Stimulated activated CD4-positive, alpha-beta T cell treated with anti-CD3 and anti-CD28 coated beads, Interleukin-12 subunit alpha, Interleukin-12 subunit beta, amount 100 ng/mL, for 4 hours (primary cell): Measurements from ENCODE around the gene ABCC1.

Experiments
- DNase-seq: peaks from one replicate; pipeline ENCODE4 v3.0.0-alpha.2; 2020

The ABCC1 gene

GRCh38 chr16:16025214-16025968 is 76.0 kb downstream of the ABCC1 start:
- peak; percentile 40 for DNase-seq

- no peak for DNase-seq
Observed at GRCh38 chr16:16027728-16028310, 78.4 kb downstream of the ABCC1 start.

DNA sequence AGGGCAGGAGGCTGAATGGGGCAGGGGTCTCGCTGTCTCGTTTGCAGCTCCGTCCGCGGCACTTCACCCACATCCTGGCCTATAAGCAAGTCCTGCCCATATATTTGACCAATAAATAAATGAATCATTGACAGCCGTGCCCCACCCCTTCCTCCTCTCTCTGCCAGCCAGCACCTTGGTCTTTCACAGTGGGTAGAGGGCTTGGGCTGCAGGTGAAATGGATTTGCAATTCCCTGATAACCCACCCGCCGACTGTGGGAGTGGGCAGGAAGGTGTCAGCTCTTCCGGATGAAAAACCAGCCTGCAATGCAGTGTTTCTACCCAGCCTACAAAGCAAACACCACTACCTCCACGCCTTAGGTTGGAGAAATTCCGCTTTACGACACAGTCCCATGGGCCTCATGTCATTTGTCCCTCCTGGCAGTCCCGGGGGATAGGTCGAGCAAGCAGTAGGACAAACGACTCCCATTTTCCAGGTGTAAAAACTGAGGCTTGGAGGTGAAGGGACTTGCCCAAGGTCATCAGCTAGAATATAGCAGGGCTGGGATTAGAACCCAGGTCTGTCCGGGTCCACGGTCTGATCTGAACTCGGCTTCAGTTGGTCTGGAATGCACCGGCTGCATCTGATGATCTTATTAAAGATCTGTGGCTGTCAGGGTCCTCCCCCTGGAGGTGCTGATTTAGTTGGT is 79.0 kb downstream of the ABCC1 start:
- no peak for DNase-seq

GRCh38 chr16:16029431-16030011 is 80.1 kb downstream of the ABCC1 start:
- DNase-seq: no peak

- DNase-seq: no peak
Observed at GRCh38 chr16:16030449-16030848, 81.0 kb downstream of the ABCC1 start.

GRCh38 chr16:16031401-16031800 is 82.0 kb downstream of the ABCC1 start:
- no peak for DNase-seq

DNA sequence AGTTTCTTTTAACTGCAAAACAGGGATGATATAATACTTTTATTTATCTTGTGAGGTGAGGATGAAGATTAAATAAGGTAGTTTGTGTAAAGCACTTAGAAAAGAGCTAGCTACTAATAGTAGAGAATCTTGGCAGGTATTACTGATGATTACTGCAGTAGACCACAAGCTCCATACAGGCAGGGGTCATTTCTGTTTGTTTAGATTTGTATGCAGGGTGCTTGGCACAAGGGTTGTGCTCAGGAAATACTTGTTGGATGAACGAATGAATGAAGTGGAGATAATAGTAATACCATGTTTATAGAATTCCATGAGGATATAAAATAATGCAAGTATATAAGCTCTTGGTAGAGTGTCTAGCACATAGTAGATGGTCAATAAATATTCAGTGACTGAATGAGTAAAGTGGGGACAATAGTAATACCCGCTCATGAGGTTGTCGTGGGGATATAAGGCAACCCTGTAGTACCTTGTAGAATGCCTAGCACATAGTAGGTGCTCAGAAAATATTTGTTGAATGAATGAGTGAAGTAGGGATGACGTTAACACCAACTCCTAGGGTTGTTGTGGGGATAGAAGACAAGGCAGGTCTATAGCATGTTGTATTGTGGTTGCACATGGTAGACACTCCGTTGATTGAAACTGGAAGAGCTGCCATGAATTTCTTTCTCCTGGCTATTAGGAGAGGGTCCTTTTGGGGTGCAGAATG is 83.0 kb downstream of the ABCC1 start:
- no peak for DNase-seq

GRCh38 chr16:16033208-16033717 is 83.8 kb downstream of the ABCC1 start:
- DNase-seq: no peak

- no peak for DNase-seq
Observed at GRCh38 chr16:16036359-16036792, 87.0 kb downstream of the ABCC1 start.

- DNase-seq: no peak
Observed at GRCh38 chr16:16037521-16037920, 88.1 kb downstream of the ABCC1 start.

DNA sequence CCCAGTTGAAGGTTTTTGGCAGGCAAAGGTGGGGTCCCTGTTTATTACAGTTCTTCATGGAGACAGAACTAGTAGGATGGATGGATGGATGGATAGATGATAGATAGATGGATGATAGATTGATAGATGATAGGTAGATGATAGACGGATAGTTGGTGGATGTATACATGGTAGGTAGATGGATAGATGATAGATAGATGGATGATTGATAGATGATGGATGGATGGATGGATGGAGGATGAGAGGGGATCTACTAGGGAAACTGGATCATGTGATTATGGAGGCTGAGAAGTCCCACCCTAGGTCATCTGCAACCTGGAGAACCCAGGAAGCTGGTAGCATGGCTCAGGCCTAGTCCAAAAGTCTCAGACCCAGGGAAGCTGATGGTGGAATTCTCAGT is 88.6 kb downstream of the ABCC1 start:
- no peak for DNase-seq

DNA sequence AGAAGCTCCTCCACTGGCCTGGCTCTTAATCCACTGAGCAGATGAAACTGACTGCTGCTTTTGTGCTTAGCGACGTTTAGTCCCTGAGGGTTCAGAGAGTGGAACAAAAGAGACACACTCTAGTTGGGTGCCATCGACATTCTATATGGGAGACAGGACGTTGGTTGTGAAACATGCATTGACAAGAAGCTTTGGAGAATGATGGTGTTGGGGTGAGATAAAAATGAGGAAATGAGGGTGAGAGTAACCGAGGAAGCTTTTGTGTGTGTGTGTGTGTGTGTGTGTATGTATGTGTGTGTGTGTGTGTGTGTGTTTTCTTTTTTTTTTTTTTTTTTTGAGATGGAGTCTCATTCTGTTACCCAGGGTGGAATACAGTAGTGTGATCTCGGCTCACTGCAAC is 89.5 kb downstream of the ABCC1 start:
- no peak for DNase-seq

DNA sequence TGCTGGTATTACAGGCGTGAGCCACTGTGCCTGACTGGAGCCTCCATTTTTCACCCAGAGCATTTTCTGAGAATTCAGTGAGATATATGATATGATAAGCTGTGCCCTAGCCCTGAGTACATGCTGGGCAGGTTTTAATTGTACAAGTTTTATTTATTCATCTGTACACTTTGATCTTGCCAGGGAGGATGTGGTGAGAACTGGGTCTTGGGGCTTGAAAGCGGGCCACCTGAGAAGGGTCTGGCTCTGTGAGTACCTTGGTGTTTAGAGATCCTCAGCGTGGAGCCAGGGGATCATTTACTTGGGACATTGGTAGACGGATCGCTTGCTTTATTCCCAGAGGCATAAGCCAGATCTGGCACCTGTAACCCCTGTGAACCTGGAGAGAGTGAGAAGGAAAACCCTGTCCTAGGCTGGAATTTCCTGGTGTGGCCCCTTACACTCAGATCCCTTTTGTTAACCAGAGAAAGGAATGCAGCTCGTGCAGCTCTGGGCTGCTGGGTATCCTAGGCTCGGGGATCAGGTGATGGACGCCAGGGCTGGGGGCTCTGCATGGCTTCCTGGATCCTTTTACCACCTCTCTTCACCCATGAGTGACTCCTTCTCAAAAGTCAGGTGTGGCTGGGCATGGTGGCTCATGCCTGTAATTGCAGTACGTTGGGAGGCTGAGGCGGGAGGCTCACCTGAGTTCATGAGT is 91.9 kb downstream of the ABCC1 start:
- no peak for DNase-seq

GRCh38 chr16:16042076-16042475 is 92.7 kb downstream of the ABCC1 start:
- DNase-seq: no peak

- no peak for DNase-seq
Observed at GRCh38 chr16:16045296-16045695, 95.9 kb downstream of the ABCC1 start.

DNA sequence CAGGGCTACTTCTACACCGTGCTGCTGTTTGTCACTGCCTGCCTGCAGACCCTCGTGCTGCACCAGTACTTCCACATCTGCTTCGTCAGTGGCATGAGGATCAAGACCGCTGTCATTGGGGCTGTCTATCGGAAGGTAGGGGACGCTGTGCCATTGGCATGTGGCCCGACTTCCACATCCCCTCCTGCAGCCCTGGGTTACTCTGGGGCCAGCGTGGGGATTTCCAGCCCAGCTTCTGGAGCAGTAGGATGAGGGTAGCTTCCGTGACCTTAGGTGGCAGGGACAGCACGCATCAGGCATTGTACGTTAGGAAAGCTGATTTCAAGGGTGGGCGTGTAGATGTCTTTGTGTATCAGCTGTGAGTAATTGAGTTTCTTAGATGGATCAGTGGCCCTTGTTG is 96.5 kb downstream of the ABCC1 start:
- no peak for DNase-seq

GRCh38 chr16:16047761-16048160 is 98.3 kb downstream of the ABCC1 start:
- no peak for DNase-seq

DNA sequence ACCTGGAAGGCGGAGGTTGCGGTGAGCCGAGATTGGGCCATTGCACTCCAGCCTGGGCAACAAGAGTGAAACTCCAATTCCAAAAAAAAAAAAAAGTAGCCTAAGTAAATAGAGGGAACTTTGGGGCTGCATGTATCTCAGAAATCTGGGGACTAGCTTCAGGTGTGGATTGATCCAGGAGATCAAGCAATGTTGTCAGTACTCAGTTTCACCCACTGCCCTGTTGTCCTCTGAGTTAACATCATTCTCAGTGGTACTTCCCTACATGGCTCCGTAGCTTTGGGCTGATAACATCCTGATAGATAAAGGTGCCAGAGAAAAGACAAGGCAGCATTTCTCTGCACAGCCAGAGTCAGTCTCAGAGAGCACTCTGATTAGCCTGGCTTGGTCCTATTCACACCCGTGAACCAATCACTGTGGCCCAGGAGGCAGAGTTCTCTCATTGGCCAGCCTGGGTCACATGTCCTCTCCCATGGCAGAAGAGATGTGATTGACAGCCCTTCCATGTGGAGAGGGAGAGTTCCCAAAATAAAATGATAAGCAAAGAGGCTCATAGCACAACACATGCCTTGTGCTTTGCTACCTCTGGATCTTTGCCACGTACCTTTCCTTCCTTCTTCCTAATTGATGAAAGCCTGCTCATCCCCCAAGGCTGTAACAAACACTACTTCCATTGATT is 99.6 kb downstream of the ABCC1 start:
- no peak for DNase-seq

DNA sequence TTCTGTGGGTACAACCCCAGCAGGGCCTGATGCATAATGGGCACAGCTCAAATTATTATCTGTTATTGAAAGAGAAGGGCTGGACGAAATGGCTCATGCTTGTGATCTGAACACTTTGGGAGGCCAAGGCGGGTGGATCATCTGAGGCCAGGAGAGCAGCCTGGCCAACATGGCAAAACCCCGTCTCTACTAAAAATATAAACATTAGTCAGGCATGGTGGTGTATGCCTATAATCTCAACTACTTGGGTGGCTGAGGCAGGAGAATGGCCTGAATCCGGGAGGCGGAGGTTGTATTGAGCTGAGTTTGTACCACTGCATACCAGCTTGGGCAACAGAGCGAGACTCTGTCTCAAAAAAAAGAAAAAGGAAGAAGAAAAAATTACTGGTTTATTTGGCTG is 100.7 kb downstream of the ABCC1 start:
- DNase-seq: no peak

GRCh38 chr16:16051132-16051531 is 101.7 kb downstream of the ABCC1 start:
- no peak for DNase-seq

DNA sequence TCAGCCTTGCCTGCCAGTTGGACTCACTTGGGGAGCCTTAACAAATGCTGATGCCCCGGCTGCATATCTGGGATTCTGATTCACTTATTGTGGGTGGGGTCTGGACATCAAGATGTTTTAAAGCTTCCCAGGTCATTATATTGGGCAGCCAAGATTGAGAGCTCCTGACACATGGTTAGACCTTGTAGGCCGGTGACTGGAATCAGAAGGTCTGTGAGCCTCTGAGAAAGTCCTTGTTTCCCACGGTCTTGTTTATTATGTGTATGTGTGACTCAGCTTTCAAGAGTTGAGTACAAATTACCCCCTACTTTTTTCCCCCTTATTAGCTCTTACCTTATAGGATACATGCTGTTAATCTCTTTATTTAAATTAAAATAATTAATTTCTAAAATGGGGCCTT is 103.5 kb downstream of the ABCC1 start:
- DNase-seq: no peak

DNA sequence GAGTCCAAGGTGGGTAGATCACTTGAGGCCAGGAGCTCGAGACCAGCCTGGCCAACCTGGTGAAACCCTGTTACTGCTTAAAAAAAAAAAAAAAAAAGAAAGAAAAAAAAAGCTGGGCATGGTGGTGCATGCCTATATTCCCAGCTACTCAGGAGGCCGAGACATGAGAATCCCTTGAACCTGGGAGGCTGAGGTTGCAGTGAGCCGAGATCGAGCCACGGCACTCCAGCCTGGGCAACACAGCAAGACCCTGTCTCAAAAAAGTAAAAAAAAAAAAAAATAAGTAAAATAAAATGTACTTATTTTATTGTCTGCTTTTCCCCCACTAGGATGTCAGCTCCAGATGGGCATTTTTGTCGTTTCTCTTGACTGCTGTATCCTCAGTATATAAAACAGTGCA is 107.7 kb downstream of the ABCC1 start:
- DNase-seq: no peak
